Measurements from ENCODE around the gene KRTAP5-6. TPM values are rescaled to one million over a fixed set of nuclear protein-coding genes. Genes with fewer than 3 reads are reported as not detected.

The KRTAP5-6 gene
- polyA plus RNA-seq, 4 donors: 0.14 TPM; not detected in 3

- DNase-seq (ENCODE audit: low read depth in 4 of 4, low spot score in 3 of 4): no peak
These were observed 1.4 kb upstream of the KRTAP5-6 start for GRCh38 chr11:1695548-1696108.

- no peak for DNase-seq (ENCODE audit: low read depth in 4 of 4, low spot score in 3 of 4)
These were observed 2.8 kb downstream of the KRTAP5-6 start for GRCh38 chr11:1699771-1700170.

GRCh38 chr11:1701091-1701807 is 4.3 kb downstream of the KRTAP5-6 start:
- DNase-seq (ENCODE audit: low read depth in 4 of 4, low spot score in 3 of 4): no peak

- no peak for DNase-seq (ENCODE audit: low read depth in 4 of 4, low spot score in 3 of 4)
These were observed 5.5 kb downstream of the KRTAP5-6 start for GRCh38 chr11:1702506-1702905.

GRCh38 chr11:1703146-1703545 is 6.2 kb downstream of the KRTAP5-6 start:
- no peak for DNase-seq (ENCODE audit: low read depth in 4 of 4, low spot score in 3 of 4)

GRCh38 chr11:1705126-1706052 is 8.4 kb downstream of the KRTAP5-6 start:
- DNase-seq (ENCODE audit: low read depth in 4 of 4, low spot score in 3 of 4): no peak

- no peak for DNase-seq (ENCODE audit: low read depth in 4 of 4, low spot score in 3 of 4)
These were observed 9.8 kb downstream of the KRTAP5-6 start for GRCh38 chr11:1706634-1707400.

GRCh38 chr11:1707751-1708150 is 10.8 kb downstream of the KRTAP5-6 start:
- DNase-seq (ENCODE audit: low read depth in 4 of 4, low spot score in 3 of 4): no peak

GRCh38 chr11:1708716-1709115 is 11.7 kb downstream of the KRTAP5-6 start:
- DNase-seq (ENCODE audit: low read depth in 4 of 4, low spot score in 3 of 4): no peak

- DNase-seq (ENCODE audit: low read depth in 4 of 4, low spot score in 3 of 4): no peak
These were observed 18.2 kb downstream of the KRTAP5-6 start for GRCh38 chr11:1714908-1715885.

- DNase-seq (ENCODE audit: low read depth in 4 of 4, low spot score in 3 of 4): no peak
These were observed 20.8 kb downstream of the KRTAP5-6 start for GRCh38 chr11:1717745-1718144.

- no peak for DNase-seq (ENCODE audit: low read depth in 4 of 4, low spot score in 3 of 4)
These were observed 21.3 kb downstream of the KRTAP5-6 start for GRCh38 chr11:1718326-1718725.

GRCh38 chr11:1719781-1720180 is 22.8 kb downstream of the KRTAP5-6 start:
- no peak for DNase-seq (ENCODE audit: low read depth in 4 of 4, low spot score in 3 of 4)

- DNase-seq (ENCODE audit: low read depth in 4 of 4, low spot score in 3 of 4): no peak
These were observed 30.2 kb downstream of the KRTAP5-6 start for GRCh38 chr11:1727096-1727690.

- DNase-seq (ENCODE audit: low read depth in 4 of 4, low spot score in 3 of 4): no peak
These were observed 30.9 kb downstream of the KRTAP5-6 start for GRCh38 chr11:1727861-1728260.

GRCh38 chr11:1728301-1728700 is 31.3 kb downstream of the KRTAP5-6 start:
- DNase-seq (ENCODE audit: low read depth in 4 of 4, low spot score in 3 of 4): no peak

GRCh38 chr11:1728931-1729691 is 32.1 kb downstream of the KRTAP5-6 start:
- no peak for DNase-seq (ENCODE audit: low read depth in 4 of 4, low spot score in 3 of 4)

GRCh38 chr11:1729692-1730011 is 32.7 kb downstream of the KRTAP5-6 start:
- DNase-seq (ENCODE audit: low read depth in 4 of 4, low spot score in 3 of 4): no peak
